ENCODE results near the gene ICAM5.

ICAM5 gene

DNA sequence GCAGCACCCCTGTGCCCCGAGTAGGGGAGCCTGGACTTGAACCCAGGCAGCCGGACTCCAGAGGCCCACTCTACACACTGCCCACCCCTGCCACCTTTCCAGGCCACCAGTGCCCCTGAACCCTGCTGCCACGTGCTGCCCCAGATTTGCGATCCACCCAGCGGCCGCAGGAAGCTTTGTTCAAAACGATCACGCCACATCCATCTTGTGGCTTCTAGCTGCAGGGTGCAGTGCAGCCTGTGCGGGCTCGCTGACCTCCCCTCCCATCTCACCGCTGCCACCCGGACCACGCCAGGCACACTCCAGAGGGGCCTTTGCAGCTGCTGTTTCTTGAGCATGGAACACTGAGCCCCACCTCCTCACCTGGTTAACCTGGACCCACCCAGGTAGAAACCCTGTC is 39.8 kb downstream of the ICAM5 start:
- no peak overlapping the region for H3K4me3 ChIP-seq (ENCODE audit: control insufficient read depth, low read depth, low read length)
- TF ChIP-seq, protein P1, sequence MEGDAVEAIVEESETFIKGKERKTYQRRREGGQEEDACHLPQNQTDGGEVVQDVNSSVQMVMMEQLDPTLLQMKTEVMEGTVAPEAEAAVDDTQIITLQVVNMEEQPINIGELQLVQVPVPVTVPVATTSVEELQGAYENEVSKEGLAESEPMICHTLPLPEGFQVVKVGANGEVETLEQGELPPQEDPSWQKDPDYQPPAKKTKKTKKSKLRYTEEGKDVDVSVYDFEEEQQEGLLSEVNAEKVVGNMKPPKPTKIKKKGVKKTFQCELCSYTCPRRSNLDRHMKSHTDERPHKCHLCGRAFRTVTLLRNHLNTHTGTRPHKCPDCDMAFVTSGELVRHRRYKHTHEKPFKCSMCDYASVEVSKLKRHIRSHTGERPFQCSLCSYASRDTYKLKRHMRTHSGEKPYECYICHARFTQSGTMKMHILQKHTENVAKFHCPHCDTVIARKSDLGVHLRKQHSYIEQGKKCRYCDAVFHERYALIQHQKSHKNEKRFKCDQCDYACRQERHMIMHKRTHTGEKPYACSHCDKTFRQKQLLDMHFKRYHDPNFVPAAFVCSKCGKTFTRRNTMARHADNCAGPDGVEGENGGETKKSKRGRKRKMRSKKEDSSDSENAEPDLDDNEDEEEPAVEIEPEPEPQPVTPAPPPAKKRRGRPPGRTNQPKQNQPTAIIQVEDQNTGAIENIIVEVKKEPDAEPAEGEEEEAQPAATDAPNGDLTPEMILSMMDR (IDR thresholded peaks at IDR 0.05; ENCODE audit: control insufficient read depth, insufficient read depth, low read depth, low read length, missing control alignments), result no peak
- DNase-seq (ENCODE audit: low read depth), result no peak

DNA sequence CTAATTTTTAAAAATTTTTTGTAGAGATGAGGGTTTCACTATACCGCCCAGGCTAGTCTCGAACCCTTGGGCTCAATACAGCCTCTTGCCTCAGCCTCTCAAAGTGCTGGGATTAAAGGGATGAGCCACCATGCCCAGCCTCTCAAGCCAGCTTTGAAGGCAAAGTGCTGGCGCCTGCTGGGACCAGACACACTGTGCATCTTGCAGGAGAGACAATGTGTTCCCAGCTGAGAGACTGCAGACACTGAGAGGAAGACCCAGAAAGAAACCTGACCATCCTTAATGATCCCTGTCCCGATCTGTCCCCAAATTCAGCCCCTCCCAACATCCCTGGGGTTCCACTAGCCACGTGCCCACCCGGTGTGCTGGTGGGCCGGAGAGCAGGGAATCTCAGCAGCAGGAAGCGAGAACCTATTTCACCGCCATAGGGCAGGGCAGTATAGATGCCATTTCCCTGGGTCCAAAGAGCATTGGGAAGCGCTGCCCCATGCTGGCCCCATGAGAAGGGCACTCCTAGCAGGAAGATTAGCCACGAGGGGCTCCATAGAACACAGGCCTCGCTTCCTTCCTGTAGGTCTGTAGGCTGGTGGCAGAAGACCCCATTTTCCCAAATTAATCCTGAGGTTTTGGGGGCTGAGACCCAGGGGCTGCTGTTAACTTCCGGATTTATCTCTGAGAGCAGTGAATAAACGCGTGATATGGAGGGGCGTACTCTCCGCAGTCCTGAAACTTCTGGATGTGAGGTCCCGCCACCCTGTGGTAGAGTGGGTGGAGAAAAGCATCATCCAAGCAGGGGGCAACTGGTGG is 42.6 kb downstream of the ICAM5 start:
- TF ChIP-seq, protein P1 (IDR thresholded peaks at IDR 0.05; ENCODE audit: control insufficient read depth, insufficient read depth, low read depth, low read length, missing control alignments), result peak; percentile 24
- DNase-seq (ENCODE audit: low read depth), result no peak
- peak overlapping the region; percentile 86 for H3K4me3 ChIP-seq (ENCODE audit: control insufficient read depth, low read depth, low read length)

DNA sequence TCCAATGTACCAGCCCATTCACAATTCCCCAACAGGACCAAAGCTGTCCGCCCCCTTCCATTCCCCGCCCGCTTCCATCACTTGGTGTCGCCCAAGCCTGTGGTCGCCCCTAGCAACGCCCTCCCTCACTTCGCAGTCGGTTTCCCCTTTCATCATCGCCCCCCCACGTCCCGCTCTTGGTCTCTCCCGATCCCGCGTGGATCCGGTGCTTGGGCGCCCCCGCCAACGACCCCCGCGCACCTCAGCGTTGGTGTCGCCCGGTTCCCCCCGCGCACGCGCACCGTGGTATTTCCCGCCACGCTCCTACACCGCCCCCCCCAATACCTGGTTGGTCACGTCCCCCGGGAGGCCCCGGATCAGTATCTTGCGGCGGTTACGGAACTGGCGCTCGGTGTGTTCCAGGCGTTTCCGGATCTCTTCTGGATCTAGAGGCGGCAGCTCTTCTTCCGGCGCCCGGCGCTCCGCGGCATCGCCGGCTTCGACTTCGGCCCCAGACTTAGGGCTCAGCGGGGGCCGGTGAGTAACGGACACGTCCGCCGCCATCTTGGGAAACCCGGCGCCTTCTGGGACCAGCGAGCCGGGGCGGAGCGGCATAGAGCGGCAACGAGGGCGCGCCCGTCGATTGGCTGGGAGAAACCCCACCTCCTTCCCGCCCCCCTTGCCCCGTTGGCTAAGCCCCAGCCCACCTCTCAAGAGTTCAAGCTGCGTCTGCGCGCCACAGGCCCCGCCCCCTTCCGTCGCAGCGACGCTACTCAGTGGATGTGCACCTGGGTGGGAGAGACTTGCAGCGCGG is 43.4 kb downstream of the ICAM5 start, which contains the start of gene RAVER1:
Gene RAVER1, minus strand, starts transcription at position 565 of the 793 bp plus-strand sequence. Its CDS starts 22 bp downstream, at position 543.
- TF ChIP-seq, protein P1 (IDR thresholded peaks at IDR 0.05; ENCODE audit: control insufficient read depth, insufficient read depth, low read depth, low read length, missing control alignments), result no peak
- DNase-seq (ENCODE audit: low read depth), result peak; percentile 86
- H3K4me3 ChIP-seq (ENCODE audit: control insufficient read depth, low read depth, low read length), result peak within 1 kb of the TSS; percentile 86

DNA sequence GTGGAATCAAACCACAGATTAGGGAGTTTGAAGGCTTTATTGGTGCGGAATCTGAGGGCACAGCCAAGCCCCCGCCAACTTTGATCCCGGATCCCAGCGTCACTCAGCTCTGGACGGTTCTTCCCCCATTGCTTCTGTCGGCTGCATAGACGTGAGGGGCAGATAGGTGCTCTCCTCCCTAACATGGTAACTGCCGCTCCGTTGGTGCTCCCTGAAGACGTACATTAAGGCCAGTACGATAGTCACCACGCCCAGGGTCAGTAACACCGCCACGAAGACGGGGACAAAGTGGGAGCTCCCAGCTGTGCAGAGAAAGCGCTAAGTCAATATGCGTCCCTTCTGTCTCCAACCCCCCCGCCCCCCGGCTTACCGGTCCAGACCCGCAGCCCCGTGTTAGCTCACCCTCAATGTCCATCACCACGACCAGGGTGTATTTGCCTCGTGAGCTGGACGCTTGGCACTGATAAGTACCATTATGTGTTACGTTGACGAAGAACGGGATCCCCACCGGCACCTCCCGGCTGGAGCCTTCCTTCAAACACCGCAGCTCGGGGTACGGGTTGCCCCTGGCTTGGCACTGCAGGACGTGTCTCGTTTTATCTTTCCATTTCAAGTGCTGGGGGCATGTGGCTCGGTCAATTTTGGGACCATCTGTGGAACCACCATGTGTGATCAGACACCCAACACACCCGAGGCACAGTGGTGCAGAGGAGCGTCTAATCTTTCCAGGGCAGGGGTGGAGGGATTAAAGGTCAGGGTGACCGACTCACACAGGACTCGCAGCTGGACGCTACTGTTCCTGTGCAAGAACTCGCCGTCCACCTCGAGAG is 44.2 kb downstream of the ICAM5 start:
- TF ChIP-seq, protein P1 (IDR thresholded peaks at IDR 0.05; ENCODE audit: control insufficient read depth, insufficient read depth, low read depth, low read length, missing control alignments), result no peak
- DNase-seq (ENCODE audit: low read depth), result no peak
- H3K4me3 ChIP-seq (ENCODE audit: control insufficient read depth, low read depth, low read length), result peak overlapping the region; percentile 86

DNA sequence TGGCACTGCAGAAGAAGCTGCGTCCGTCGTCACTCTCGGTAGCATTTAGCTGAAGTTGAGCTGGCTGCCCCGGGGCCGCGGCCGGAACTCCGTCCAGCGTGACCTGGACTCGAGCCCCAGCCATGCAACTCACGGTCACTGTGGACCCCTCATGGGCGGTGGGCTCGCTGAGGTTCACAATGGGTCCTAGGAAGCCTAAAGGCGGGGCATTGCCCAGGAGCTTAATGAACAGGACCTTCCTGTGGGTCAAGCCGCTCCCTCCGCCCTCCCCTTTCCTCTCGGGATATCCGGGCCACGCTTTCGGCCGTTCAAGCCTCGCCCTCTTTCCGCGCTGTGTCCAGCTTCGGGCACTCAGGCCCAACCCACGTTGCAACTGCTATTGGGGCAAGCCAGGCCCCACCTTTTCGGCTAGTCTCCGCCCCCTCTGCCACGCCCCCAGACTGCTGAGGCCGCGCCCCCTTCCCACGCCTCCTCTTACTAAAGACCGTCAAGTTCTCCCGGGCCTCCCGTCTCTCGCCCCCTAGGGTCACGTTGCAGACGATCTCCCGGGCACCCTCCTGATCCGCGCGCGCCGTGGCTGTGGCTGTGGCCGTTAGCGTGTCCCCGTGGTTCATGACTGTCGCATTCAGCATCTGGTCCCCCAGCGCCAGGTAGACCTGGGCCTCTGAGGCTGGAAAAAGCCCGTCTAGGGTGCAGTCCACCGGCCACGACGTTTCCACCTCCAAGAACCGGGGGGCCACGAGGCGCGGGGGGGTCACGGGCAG is 45.0 kb downstream of the ICAM5 start:
- TF ChIP-seq, protein P1 (IDR thresholded peaks at IDR 0.05; ENCODE audit: control insufficient read depth, insufficient read depth, low read depth, low read length, missing control alignments), result peak; percentile 15
- DNase-seq (ENCODE audit: low read depth), result peak; percentile 76
- H3K4me3 ChIP-seq (ENCODE audit: control insufficient read depth, low read depth, low read length), result peak overlapping the region; percentile 86
